K562 (cell line): Measurements from ENCODE around the gene ZFAND6.

Experiments used
- CBX1 ChIP-seq: sonication (generic); IDR thresholded peaks from 2 replicates; pipeline ENCODE4 v1.6.1; 2016; ENCODE audit warnings: antibody characterized with exemption, low read depth, mild to moderate bottlenecking
- NFRKB ChIP-seq: fragments of 450-650 bp; IDR thresholded peaks from 2 replicates; pipeline ENCODE4 v1.6.1; 2016; ENCODE audit warnings: low read depth
- TF ChIP-seq, protein P1 (sequence below), 3 experiments: IDR thresholded peaks in 2 of 3; conservative IDR thresholded peaks in 1 of 3; 2 replicates each; pipeline ENCODE4 v1.5.1; 2011 to 2012; ENCODE audit warnings: low read length in 3 of 3, mild to moderate bottlenecking in 3 of 3, control low read depth in 2 of 3, improper control_type of control experiment in 1 of 3, inconsistent platforms in 1 of 3, low read depth in 1 of 3, mixed read lengths in 1 of 3, moderate library complexity in 1 of 3; ENCODE audit not compliant: insufficient read depth in 2 of 3

GRCh38 chr15:80110920-80111319 is 51.4 kb downstream of the ZFAND6 start:
- TF ChIP-seq, protein P1, sequence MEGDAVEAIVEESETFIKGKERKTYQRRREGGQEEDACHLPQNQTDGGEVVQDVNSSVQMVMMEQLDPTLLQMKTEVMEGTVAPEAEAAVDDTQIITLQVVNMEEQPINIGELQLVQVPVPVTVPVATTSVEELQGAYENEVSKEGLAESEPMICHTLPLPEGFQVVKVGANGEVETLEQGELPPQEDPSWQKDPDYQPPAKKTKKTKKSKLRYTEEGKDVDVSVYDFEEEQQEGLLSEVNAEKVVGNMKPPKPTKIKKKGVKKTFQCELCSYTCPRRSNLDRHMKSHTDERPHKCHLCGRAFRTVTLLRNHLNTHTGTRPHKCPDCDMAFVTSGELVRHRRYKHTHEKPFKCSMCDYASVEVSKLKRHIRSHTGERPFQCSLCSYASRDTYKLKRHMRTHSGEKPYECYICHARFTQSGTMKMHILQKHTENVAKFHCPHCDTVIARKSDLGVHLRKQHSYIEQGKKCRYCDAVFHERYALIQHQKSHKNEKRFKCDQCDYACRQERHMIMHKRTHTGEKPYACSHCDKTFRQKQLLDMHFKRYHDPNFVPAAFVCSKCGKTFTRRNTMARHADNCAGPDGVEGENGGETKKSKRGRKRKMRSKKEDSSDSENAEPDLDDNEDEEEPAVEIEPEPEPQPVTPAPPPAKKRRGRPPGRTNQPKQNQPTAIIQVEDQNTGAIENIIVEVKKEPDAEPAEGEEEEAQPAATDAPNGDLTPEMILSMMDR (IDR thresholded peaks at IDR 0.05 in 2 of 3, conservative IDR thresholded peaks at IDR 0.05 in 1 of 3; ENCODE audit: insufficient read depth in 2 of 3, low read depth in 1 of 3, low read length in 3 of 3): no peak
- no peak for TF ChIP-seq CBX1
- no peak for TF ChIP-seq NFRKB
